SU-DHL-6 (cell line): ENCODE measurements around the gene NTM.

ENCODE experiments used
- CTCF ChIP-seq: fragments of 200-600 bp; sonication (generic); IDR thresholded peaks from one replicate; pipeline ENCODE4 v1.5.1; 2017; ENCODE audit warnings: antibody characterized with exemption, mild to moderate bottlenecking, low read length, moderate library complexity; ENCODE audit not compliant: insufficient read depth, poor library complexity, severe bottlenecking
- EZH2phosphoT487 ChIP-seq: fragments of 200-600 bp; sonication (generic), shearing (Covaris generic); conservative IDR thresholded peaks from 2 replicates; pipeline ENCODE4 v1.6.1; 2018; ENCODE audit warnings: mild to moderate bottlenecking, antibody characterized with exemption, low read length, moderate library complexity, mixed read lengths

GRCh38 chr11:131966667-131967066, 596.3 kb downstream of the NTM start:
- no peak for TF ChIP-seq CTCF
- TF ChIP-seq EZH2phosphoT487, result no peak
